Measurements from ENCODE around the gene SLC12A7.

The SLC12A7 gene

GRCh38 chr5:1123418-1124147 lies 11.7 kb upstream of the SLC12A7 start:
- WGBS = 95% methylated on average over 20 of the region's 20 CpGs
- H3K4me1 ChIP-seq (ENCODE audit: insufficient read depth, low read length) = peaks cover under 1% of the 10 kb centered on the region; the same call in 1 of the 2 replicates
- no peak overlapping the region for H3K9ac ChIP-seq (ENCODE audit: low read depth, low read length)
- no peaks in the 10 kb centered on the region for H3K27me3 ChIP-seq (ENCODE audit: insufficient read depth, low read length)
- H3K4me3 ChIP-seq (ENCODE audit: low read length) = no peak overlapping the region
- no peaks in the 10 kb centered on the region for H3K9me3 ChIP-seq (ENCODE audit: insufficient read depth, low read depth, low read length)
- H3K27ac ChIP-seq (ENCODE audit: low read depth, low read length) = no peak overlapping the region
- H3K36me3 ChIP-seq (ENCODE audit: insufficient read depth, low read length) = no peaks in the 10 kb centered on the region

GRCh38 chr5:1122511-1123294 lies 10.8 kb upstream of the SLC12A7 start:
- no peaks in the 10 kb centered on the region for H3K9me3 ChIP-seq (ENCODE audit: insufficient read depth, low read depth, low read length)
- no peak overlapping the region for H3K4me3 ChIP-seq (ENCODE audit: low read length)
- no peaks in the 10 kb centered on the region for H3K36me3 ChIP-seq (ENCODE audit: insufficient read depth, low read length)
- H3K9ac ChIP-seq (ENCODE audit: low read depth, low read length) = no peak overlapping the region
- peaks cover 4% of the 10 kb centered on the region; the same call in 1 of the 2 replicates for H3K4me1 ChIP-seq (ENCODE audit: insufficient read depth, low read length)
- no peaks in the 10 kb centered on the region for H3K27me3 ChIP-seq (ENCODE audit: insufficient read depth, low read length)
- WGBS = 95% methylated on average over 34 of the region's 34 CpGs
- H3K27ac ChIP-seq (ENCODE audit: low read depth, low read length) = no peak overlapping the region

- no peak overlapping the region for H3K4me3 ChIP-seq (ENCODE audit: low read length)
- no peaks in the 10 kb centered on the region for H3K9me3 ChIP-seq (ENCODE audit: insufficient read depth, low read depth, low read length)
- H3K27me3 ChIP-seq (ENCODE audit: insufficient read depth, low read length) = no peaks in the 10 kb centered on the region
- no peaks in the 10 kb centered on the region for H3K36me3 ChIP-seq (ENCODE audit: insufficient read depth, low read length)
- H3K27ac ChIP-seq (ENCODE audit: low read depth, low read length) = no peak overlapping the region
- peaks cover 4% of the 10 kb centered on the region; the same call in 1 of the 2 replicates for H3K4me1 ChIP-seq (ENCODE audit: insufficient read depth, low read length)
- 98% methylated on average over 13 of the region's 14 CpGs for WGBS
- H3K9ac ChIP-seq (ENCODE audit: low read depth, low read length) = no peak overlapping the region
Measured at GRCh38 chr5:1121891-1122290, 10.0 kb upstream of the SLC12A7 start.

- no peak overlapping the region for H3K4me3 ChIP-seq (ENCODE audit: low read length)
- 91% methylated on average over 14 of the region's 14 CpGs for WGBS
- H3K9ac ChIP-seq (ENCODE audit: low read depth, low read length) = no peak overlapping the region
- peaks cover 4% of the 10 kb centered on the region; the same call in 1 of the 2 replicates for H3K4me1 ChIP-seq (ENCODE audit: insufficient read depth, low read length)
- H3K9me3 ChIP-seq (ENCODE audit: insufficient read depth, low read depth, low read length) = no peaks in the 10 kb centered on the region
- H3K27ac ChIP-seq (ENCODE audit: low read depth, low read length) = no peak overlapping the region
- no peaks in the 10 kb centered on the region for H3K36me3 ChIP-seq (ENCODE audit: insufficient read depth, low read length)
- H3K27me3 ChIP-seq (ENCODE audit: insufficient read depth, low read length) = no peaks in the 10 kb centered on the region
Measured at GRCh38 chr5:1121044-1121443, 9.2 kb upstream of the SLC12A7 start.

GRCh38 chr5:1120236-1120999 lies 8.6 kb upstream of the SLC12A7 start:
- WGBS = 92% methylated on average over 41 of the region's 41 CpGs
- H3K4me1 ChIP-seq (ENCODE audit: insufficient read depth, low read length) = peaks cover 4% of the 10 kb centered on the region; the same call in 1 of the 2 replicates
- H3K4me3 ChIP-seq (ENCODE audit: low read length) = no peak overlapping the region
- H3K9ac ChIP-seq (ENCODE audit: low read depth, low read length) = no peak overlapping the region
- H3K9me3 ChIP-seq (ENCODE audit: insufficient read depth, low read depth, low read length) = no peaks in the 10 kb centered on the region
- H3K27ac ChIP-seq (ENCODE audit: low read depth, low read length) = no peak overlapping the region
- H3K27me3 ChIP-seq (ENCODE audit: insufficient read depth, low read length) = no peaks in the 10 kb centered on the region
- no peaks in the 10 kb centered on the region for H3K36me3 ChIP-seq (ENCODE audit: insufficient read depth, low read length)

- peaks cover 4% of the 10 kb centered on the region; the same call in 1 of the 2 replicates for H3K4me1 ChIP-seq (ENCODE audit: insufficient read depth, low read length)
- no peak overlapping the region for H3K9ac ChIP-seq (ENCODE audit: low read depth, low read length)
- H3K27me3 ChIP-seq (ENCODE audit: insufficient read depth, low read length) = no peaks in the 10 kb centered on the region
- no peak overlapping the region for H3K27ac ChIP-seq (ENCODE audit: low read depth, low read length)
- no peaks in the 10 kb centered on the region for H3K36me3 ChIP-seq (ENCODE audit: insufficient read depth, low read length)
- H3K4me3 ChIP-seq (ENCODE audit: low read length) = no peak overlapping the region
- H3K9me3 ChIP-seq (ENCODE audit: insufficient read depth, low read depth, low read length) = no peaks in the 10 kb centered on the region
- WGBS = 95% methylated on average over 28 of the region's 28 CpGs
Measured at GRCh38 chr5:1119312-1119831, 7.5 kb upstream of the SLC12A7 start.

- no peak overlapping the region for H3K9ac ChIP-seq (ENCODE audit: low read depth, low read length)
- H3K36me3 ChIP-seq (ENCODE audit: insufficient read depth, low read length) = no peaks in the 10 kb centered on the region
- WGBS = 39% methylated on average over 15 of the region's 15 CpGs
- H3K9me3 ChIP-seq (ENCODE audit: insufficient read depth, low read depth, low read length) = no peaks in the 10 kb centered on the region
- H3K27ac ChIP-seq (ENCODE audit: low read depth, low read length) = no peak overlapping the region
- H3K27me3 ChIP-seq (ENCODE audit: insufficient read depth, low read length) = no peaks in the 10 kb centered on the region
- H3K4me3 ChIP-seq (ENCODE audit: low read length) = no peak overlapping the region
- peaks cover 4% of the 10 kb centered on the region; the same call in 1 of the 2 replicates for H3K4me1 ChIP-seq (ENCODE audit: insufficient read depth, low read length)
Measured at GRCh38 chr5:1118738-1119137, 6.9 kb upstream of the SLC12A7 start.

GRCh38 chr5:1118231-1118698 lies 6.4 kb upstream of the SLC12A7 start:
- 83% methylated on average over 16 of the region's 16 CpGs for WGBS
- no peaks in the 10 kb centered on the region for H3K9me3 ChIP-seq (ENCODE audit: insufficient read depth, low read depth, low read length)
- no peak overlapping the region for H3K9ac ChIP-seq (ENCODE audit: low read depth, low read length)
- no peak overlapping the region for H3K27ac ChIP-seq (ENCODE audit: low read depth, low read length)
- no peaks in the 10 kb centered on the region for H3K27me3 ChIP-seq (ENCODE audit: insufficient read depth, low read length)
- peaks cover 4% of the 10 kb centered on the region; the same call in 1 of the 2 replicates for H3K4me1 ChIP-seq (ENCODE audit: insufficient read depth, low read length)
- H3K4me3 ChIP-seq (ENCODE audit: low read length) = no peak overlapping the region
- no peaks in the 10 kb centered on the region for H3K36me3 ChIP-seq (ENCODE audit: insufficient read depth, low read length)

GRCh38 chr5:1116977-1117376 lies 5.1 kb upstream of the SLC12A7 start:
- Histone ChIP-seq H3K4me1 (ENCODE audit: insufficient read depth, low read length) (peaks cover 4% of the 10 kb centered on the region; the same call in 1 of the 2 replicates), H3K9me3 (ENCODE audit: insufficient read depth, low read depth, low read length) (no peaks in the 10 kb centered on the region), H3K4me3 (ENCODE audit: low read length) (no peak overlapping the region), H3K27ac (ENCODE audit: low read depth, low read length) (no peak overlapping the region), H3K36me3 (ENCODE audit: insufficient read depth, low read length) (no peaks in the 10 kb centered on the region), H3K27me3 (ENCODE audit: insufficient read depth, low read length) (no peaks in the 10 kb centered on the region), H3K9ac (ENCODE audit: low read depth, low read length) (no peak overlapping the region)
- WGBS = 95% methylated on average over 15 of the region's 15 CpGs

GRCh38 chr5:1116109-1116740 lies 4.4 kb upstream of the SLC12A7 start:
- H3K9ac ChIP-seq (ENCODE audit: low read depth, low read length) = no peak overlapping the region
- H3K27me3 ChIP-seq (ENCODE audit: insufficient read depth, low read length) = no peaks in the 10 kb centered on the region
- H3K9me3 ChIP-seq (ENCODE audit: insufficient read depth, low read depth, low read length) = no peaks in the 10 kb centered on the region
- no peaks in the 10 kb centered on the region for H3K36me3 ChIP-seq (ENCODE audit: insufficient read depth, low read length)
- no peak overlapping the region for H3K27ac ChIP-seq (ENCODE audit: low read depth, low read length)
- 93% methylated on average over 19 of the region's 19 CpGs for WGBS
- peaks cover 4% of the 10 kb centered on the region; the same call in 1 of the 2 replicates for H3K4me1 ChIP-seq (ENCODE audit: insufficient read depth, low read length)
- no peak overlapping the region for H3K4me3 ChIP-seq (ENCODE audit: low read length)

Measured in HUES64 (cell line).